Lung (tissue), 12 donors: ENCODE measurements around the gene ETS2. TPM values are rescaled to one million over a fixed set of nuclear protein-coding genes. Genes with fewer than 3 reads are reported as not detected.

Experiments
- ATAC-seq: fragments of 200-7000 bp; cut with Tn5 transposase; one replicate; pipeline ENCODE4 v1.9.1; 2020; ENCODE audit warnings: moderate number of reproducible peaks; ENCODE audit not compliant: insufficient read depth, low FRiP score
- DNase-seq, 3 donors: peaks; one replicate each; pipeline ENCODE4 v3.0.0-alpha.2; 2013 to 2017
- H3K27ac ChIP-seq, 2 donors: one replicate each; pipeline ENCODE4 v1.5.1; 2013; ENCODE audit warnings: mild to moderate bottlenecking in 2 of 2, moderate library complexity in 2 of 2, control low read depth in 1 of 2, inconsistent platforms in 1 of 2, low read depth in 1 of 2, low read length in 1 of 2
- H3K27me3 ChIP-seq, 3 donors: one replicate each; pipeline ENCODE4 v1.5.1; 2013; ENCODE audit warnings: low read length in 2 of 3; ENCODE audit not compliant: control insufficient read depth in 3 of 3, insufficient read depth in 3 of 3
- H3K36me3 ChIP-seq, 4 donors: one replicate each; pipeline ENCODE4 v1.5.1; 2013; ENCODE audit warnings: low read length in 4 of 4, mild to moderate bottlenecking in 1 of 4, moderate library complexity in 1 of 4; ENCODE audit not compliant: control insufficient read depth in 4 of 4, insufficient read depth in 4 of 4
- H3K4me1 ChIP-seq, 5 donors: one replicate each; pipeline ENCODE4 v1.5.1; 2013; ENCODE audit warnings: low read length in 5 of 5, mild to moderate bottlenecking in 2 of 5, moderate library complexity in 1 of 5; ENCODE audit not compliant: control insufficient read depth in 5 of 5, insufficient read depth in 5 of 5
- H3K4me3 ChIP-seq: one replicate; pipeline ENCODE4 v1.5.1; 2013; ENCODE audit warnings: mild to moderate bottlenecking, control low read depth, moderate library complexity
- H3K9ac ChIP-seq, 2 donors: one replicate each; pipeline ENCODE4 v1.5.1; 2013; ENCODE audit warnings: low read length in 2 of 2, control low read depth in 1 of 2; ENCODE audit not compliant: insufficient read depth in 1 of 2
- H3K9me3 ChIP-seq, 4 donors: one replicate each; pipeline ENCODE4 v1.5.1; 2013; ENCODE audit warnings: low read length in 3 of 4, mild to moderate bottlenecking in 1 of 4, moderate library complexity in 1 of 4; ENCODE audit not compliant: control insufficient read depth in 4 of 4, insufficient read depth in 3 of 4
- WGBS, 2 donors: extraction: QIAGEN DNeasy Blood & Tissue Kit; methylation state at CpG; one replicate each; pipeline ENCODE4 v1.1.7; 2013; 5-methylcytosine and 5-hydroxymethylcytosine counted together
- polyA plus RNA-seq, 2 donors: library from polyadenylated mRNA; stranded (reverse); fragments of 200-250 nt; gene quantifications; one replicate each; pipeline ENCODE4 v1.2.1, GENCODE V29; 2013
- total RNA-seq, 2 donors: library from RNA; depleted of rRNA in 1 of 2; stranded (reverse); fragments of >200 nt in 1 of 2; gene quantifications; one replicate each; pipeline ENCODE4 v1.2.1, GENCODE V29; 2014 to 2021
- TF ChIP-seq, protein P1 (sequence below): IDR thresholded peaks from 2 replicates; pipeline ENCODE4 v1.5.1; 2012; ENCODE audit warnings: mild to moderate bottlenecking; ENCODE audit errors: control extremely low read depth, extremely low read depth
- donor health status: control.
- donor health status: control.
- donor health status: Bipolar disorder and iron deficiency.
- donor health status: healthy.
- donor health status: DM: yes; HTN: yes; CAD: no.

The ETS2 gene
- total and polyA plus RNA-seq, 4 donors = 64.7 to 186 (median 158) TPM

- ATAC-seq (no peak), DNase-seq (no peak)
- Histone ChIP-seq H3K4me1 (peaks cover 0 to 18% (median 0%) of the 10 kb centered on the region in 5 donors), H3K4me3 (no peak overlapping the region), H3K9ac (no peak overlapping the region), H3K36me3 (no peaks in the 10 kb centered on the region), H3K27me3 (no peaks in the 10 kb centered on the region), H3K9me3 (no peaks in the 10 kb centered on the region), H3K27ac (no peak overlapping the region)
- WGBS, 2 donors = 95 to 97% methylated on average over 3 of the region's 3 CpGs
- TF ChIP-seq, protein P1, sequence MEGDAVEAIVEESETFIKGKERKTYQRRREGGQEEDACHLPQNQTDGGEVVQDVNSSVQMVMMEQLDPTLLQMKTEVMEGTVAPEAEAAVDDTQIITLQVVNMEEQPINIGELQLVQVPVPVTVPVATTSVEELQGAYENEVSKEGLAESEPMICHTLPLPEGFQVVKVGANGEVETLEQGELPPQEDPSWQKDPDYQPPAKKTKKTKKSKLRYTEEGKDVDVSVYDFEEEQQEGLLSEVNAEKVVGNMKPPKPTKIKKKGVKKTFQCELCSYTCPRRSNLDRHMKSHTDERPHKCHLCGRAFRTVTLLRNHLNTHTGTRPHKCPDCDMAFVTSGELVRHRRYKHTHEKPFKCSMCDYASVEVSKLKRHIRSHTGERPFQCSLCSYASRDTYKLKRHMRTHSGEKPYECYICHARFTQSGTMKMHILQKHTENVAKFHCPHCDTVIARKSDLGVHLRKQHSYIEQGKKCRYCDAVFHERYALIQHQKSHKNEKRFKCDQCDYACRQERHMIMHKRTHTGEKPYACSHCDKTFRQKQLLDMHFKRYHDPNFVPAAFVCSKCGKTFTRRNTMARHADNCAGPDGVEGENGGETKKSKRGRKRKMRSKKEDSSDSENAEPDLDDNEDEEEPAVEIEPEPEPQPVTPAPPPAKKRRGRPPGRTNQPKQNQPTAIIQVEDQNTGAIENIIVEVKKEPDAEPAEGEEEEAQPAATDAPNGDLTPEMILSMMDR = no peak
Observed at GRCh38 chr21:38789275-38789674, 16.5 kb upstream of the ETS2 start.

- no peak for ATAC-seq
- peaks cover 0 to 18% (median 0%) of the 10 kb centered on the region in 5 donors for H3K4me1 ChIP-seq
- H3K9ac ChIP-seq = no peak overlapping the region
- H3K36me3 ChIP-seq = no peaks in the 10 kb centered on the region
- no peaks in the 10 kb centered on the region for H3K27me3 ChIP-seq
- TF ChIP-seq, protein P1 = no peak
- WGBS, 2 donors = 74 to 85% methylated on average over 7 of the region's 7 CpGs
- H3K9me3 ChIP-seq = no peaks in the 10 kb centered on the region
- H3K4me3 ChIP-seq = no peak overlapping the region
- H3K27ac ChIP-seq = no peak overlapping the region
- peak in 2 of 3 donors; percentile 79 to 90 for DNase-seq
Observed at GRCh38 chr21:38790059-38790458, 15.7 kb upstream of the ETS2 start.

GRCh38 chr21:38790961-38791360, 14.8 kb upstream of the ETS2 start:
- Histone ChIP-seq H3K27me3 (no peaks in the 10 kb centered on the region), H3K27ac (no peak overlapping the region), H3K4me1 (peaks cover 0 to 18% (median 0%) of the 10 kb centered on the region in 5 donors), H3K36me3 (no peaks in the 10 kb centered on the region), H3K9me3 (no peaks in the 10 kb centered on the region), H3K9ac (no peak overlapping the region), H3K4me3 (no peak overlapping the region)
- DNase-seq = no peak
- no peak for ATAC-seq
- TF ChIP-seq, protein P1 = no peak
- WGBS, 2 donors = 43 to 54% methylated on average over 4 of the region's 4 CpGs
